Esophagus squamous epithelium (tissue), 5 donors: Measurements from ENCODE around the gene UIMC1. TPM values are rescaled to one million over a fixed set of nuclear protein-coding genes. Genes with fewer than 3 reads are reported as not detected.
A peak's percentile ranks its signal among the peaks of the same experiment; 100 is the strongest.

Experiments used
- DNase-seq: peaks from one replicate; lab custom pipeline; 2025; lab: John Stamatoyannopoulos, UW
- H3K27ac ChIP-seq, 4 donors: fragments of 200-600 bp; sonication (generic); one replicate each; pipeline ENCODE4 v1.5.1; 2016 to 2019; ENCODE audit warnings: mild to moderate bottlenecking in 1 of 4
- H3K27me3 ChIP-seq, 4 donors: fragments of 200-600 bp; sonication (generic); 1 replicate in 3 of 4; 2 replicates in 1 of 4; pipeline versions ENCODE4 v1.5.1 to v1.6.0; 2017 to 2021; ENCODE audit warnings: antibody characterized with exemption in 1 of 4
- H3K36me3 ChIP-seq, 3 donors: fragments of 200-600 bp; sonication (generic); one replicate each; pipeline ENCODE4 v1.5.1; 2016 to 2019
- H3K4me1 ChIP-seq, 3 donors: fragments of 200-600 bp; sonication (generic); one replicate each; pipeline ENCODE4 v1.5.1; 2017 to 2019
- H3K4me3 ChIP-seq, 4 donors: fragments of 200-600 bp; sonication (generic); 1 replicate in 3 of 4; 2 replicates in 1 of 4; pipeline ENCODE4 v1.5.1; 2016 to 2019; ENCODE audit warnings: mild to moderate bottlenecking in 2 of 4, moderate library complexity in 1 of 4
- H3K9me3 ChIP-seq, 3 donors: fragments of 200-600 bp; sonication (generic); one replicate each; pipeline ENCODE4 v1.5.1; 2016 to 2019
- CTCF ChIP-seq, 6 experiments: fragments of 450-650 bp in 4 of 6; fragments of 200-600 bp in 2 of 6; sonication (generic) in 2 of 6; IDR thresholded peaks; one replicate each; pipeline ENCODE4 v1.5.1; 2016 to 2019; ENCODE audit warnings: antibody characterized with exemption in 6 of 6, mild to moderate bottlenecking in 4 of 6, moderate library complexity in 4 of 6
- POLR2A ChIP-seq, 4 donors: fragments of 450-650 bp; IDR thresholded peaks; one replicate each; pipeline ENCODE4 v1.6.1; 2017; ENCODE audit warnings: antibody characterized with exemption in 4 of 4, mild to moderate bottlenecking in 4 of 4, moderate library complexity in 3 of 4
- WGBS, 2 donors: methylation state at CpG; one replicate each; pipeline ENCODE4 v1.1.5; 2018; 5-methylcytosine and 5-hydroxymethylcytosine counted together
- intact Hi-C: fragments of 100-400 bp; cut with DNase I; formaldehyde crosslinking; loops from one replicate; pipeline ENCODE4 v1.15.0; 2022
- total RNA-seq, 4 donors: library from RNA; depleted of rRNA; stranded (reverse); fragments of >200 nt; gene quantifications; one replicate each; pipeline ENCODE4 v1.1.0, GENCODE V29; 2016
- donor health status: DM: yes; HTN: yes; CAD: no.

The UIMC1 gene
- total RNA-seq, 4 donors from 2014 or later, result 10.3 to 38.1 (median 15.6) TPM

GRCh38 chr5:176870110-176870591 is 136.4 kb downstream of the UIMC1 start:
- intact Hi-C loops, result no loop called here
- H3K27me3 ChIP-seq, result peaks cover 0 to 75% (median 0%) of the 10 kb centered on the region in 4 donors
- no peak overlapping the region for H3K27ac ChIP-seq
- no peaks in the 10 kb centered on the region for H3K9me3 ChIP-seq
- H3K36me3 ChIP-seq, result no peaks in the 10 kb centered on the region
- no peaks in the 10 kb centered on the region for H3K4me1 ChIP-seq
- WGBS, 2 donors, result 74% methylated on average over 7 of the region's 17 CpGs; no CpG with 5 or more reads in 1 of the 2 donors
- no peak overlapping the region for H3K4me3 ChIP-seq
- TF ChIP-seq POLR2A (IDR thresholded peaks at IDR 0.05) (no peak), CTCF (IDR thresholded peaks at IDR 0.05) (peak in 1 of 6 experiments; percentile 35)
- no peak for DNase-seq

GRCh38 chr5:176869501-176870109 is 137.0 kb downstream of the UIMC1 start:
- Histone ChIP-seq H3K27me3 (peaks cover 0 to 75% (median 0%) of the 10 kb centered on the region in 4 donors), H3K9me3 (no peaks in the 10 kb centered on the region), H3K4me1 (no peaks in the 10 kb centered on the region), H3K4me3 (no peak overlapping the region), H3K27ac (no peak overlapping the region), H3K36me3 (no peaks in the 10 kb centered on the region)
- no peak for DNase-seq
- intact Hi-C loops, result no loop called here
- TF ChIP-seq CTCF (IDR thresholded peaks at IDR 0.05) (no peak), POLR2A (IDR thresholded peaks at IDR 0.05) (no peak)
- 70 to 80% methylated on average over 4 to 8 of the region's 38 CpGs for WGBS, 2 donors

DNA sequence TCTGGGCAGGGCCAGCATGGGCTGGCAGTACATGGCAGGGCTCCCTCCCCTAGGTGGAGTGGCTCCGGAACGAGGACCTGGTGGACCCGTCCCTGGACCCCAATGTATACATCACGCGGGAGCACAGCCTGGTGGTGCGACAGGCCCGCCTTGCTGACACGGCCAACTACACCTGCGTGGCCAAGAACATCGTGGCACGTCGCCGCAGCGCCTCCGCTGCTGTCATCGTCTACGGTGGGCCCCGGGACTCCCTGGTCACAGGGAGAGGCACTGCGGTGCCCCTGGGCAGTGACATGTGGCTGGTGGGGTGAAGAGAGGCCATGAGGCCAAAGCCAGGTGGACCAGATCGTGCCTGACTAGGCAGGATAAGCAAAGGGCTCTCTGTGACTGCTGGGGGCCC is 137.8 kb downstream of the UIMC1 start:
- no peak overlapping the region for H3K27ac ChIP-seq
- H3K36me3 ChIP-seq, result no peaks in the 10 kb centered on the region
- no peaks in the 10 kb centered on the region for H3K9me3 ChIP-seq
- intact Hi-C loops, result no loop called here
- H3K4me1 ChIP-seq, result no peaks in the 10 kb centered on the region
- H3K4me3 ChIP-seq, result no peak overlapping the region
- TF ChIP-seq CTCF (IDR thresholded peaks at IDR 0.05) (no peak), POLR2A (IDR thresholded peaks at IDR 0.05) (no peak)
- peaks cover 0 to 75% (median 2%) of the 10 kb centered on the region in 4 donors for H3K27me3 ChIP-seq
- 40 to 84% methylated on average over 1 to 5 of the region's 20 CpGs for WGBS, 2 donors
- DNase-seq, result no peak

DNA sequence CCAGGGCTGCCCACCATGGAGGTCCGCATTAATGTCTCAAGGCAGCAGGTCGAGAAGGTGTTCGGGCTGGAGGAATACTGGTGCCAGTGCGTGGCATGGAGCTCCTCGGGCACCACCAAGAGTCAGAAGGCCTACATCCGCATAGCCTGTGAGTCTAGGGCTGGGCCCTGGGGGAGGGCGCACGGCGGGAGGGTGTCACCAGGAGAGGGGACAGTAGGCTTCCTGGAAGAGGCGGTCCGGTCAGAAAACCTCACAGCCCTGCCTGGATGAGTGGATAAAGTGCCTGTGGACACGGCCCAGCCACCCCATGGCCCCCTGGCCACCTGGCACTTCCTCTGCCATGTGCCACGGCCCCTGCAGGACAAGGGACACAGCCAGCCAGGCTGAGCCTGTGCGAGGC is 138.5 kb downstream of the UIMC1 start:
- H3K4me3 ChIP-seq, result no peak overlapping the region
- intact Hi-C loops, result no loop called here
- H3K27me3 ChIP-seq, result peaks cover 0 to 76% (median 2%) of the 10 kb centered on the region in 4 donors
- H3K36me3 ChIP-seq, result no peaks in the 10 kb centered on the region
- DNase-seq, result no peak
- TF ChIP-seq CTCF (IDR thresholded peaks at IDR 0.05) (no peak), POLR2A (IDR thresholded peaks at IDR 0.05) (no peak)
- no peaks in the 10 kb centered on the region for H3K9me3 ChIP-seq
- no peaks in the 10 kb centered on the region for H3K4me1 ChIP-seq
- WGBS, 2 donors, result 81 to 95% methylated on average over 3 of the region's 14 CpGs
- H3K27ac ChIP-seq, result no peak overlapping the region

DNA sequence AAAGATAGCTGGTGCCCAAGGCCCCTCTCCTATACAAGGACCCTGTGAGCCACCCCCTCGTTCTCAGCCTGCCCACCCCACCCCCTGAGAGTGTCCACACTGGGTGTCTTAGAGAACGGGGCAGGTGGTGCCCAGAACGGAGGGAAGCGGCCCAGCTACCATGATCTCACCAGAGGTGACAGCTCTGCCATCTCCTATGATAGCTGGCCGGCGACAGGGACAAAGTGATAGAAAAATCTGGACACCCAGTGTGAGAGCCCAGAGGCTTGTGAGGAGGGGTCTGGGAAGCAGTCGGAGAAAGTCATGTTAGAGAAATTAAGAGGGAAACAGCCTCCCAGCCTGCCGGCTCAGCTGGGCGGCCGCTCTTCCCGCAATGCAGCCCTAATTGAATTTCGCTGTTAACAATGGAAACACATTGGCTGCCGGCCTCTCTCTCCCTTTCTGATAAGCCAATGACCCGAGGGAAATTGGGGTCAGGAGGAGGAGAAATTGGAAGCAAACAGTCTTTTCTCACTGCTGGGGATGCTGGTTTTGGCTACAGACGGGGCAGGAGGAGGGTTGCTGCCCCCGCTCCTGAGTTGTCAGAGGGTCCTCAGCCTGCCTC is 139.8 kb downstream of the UIMC1 start:
- Histone ChIP-seq H3K9me3 (no peaks in the 10 kb centered on the region), H3K36me3 (no peaks in the 10 kb centered on the region), H3K27ac (no peak overlapping the region), H3K27me3 (peaks cover 0 to 89% (median 2%) of the 10 kb centered on the region in 4 donors), H3K4me1 (no peaks in the 10 kb centered on the region), H3K4me3 (no peak overlapping the region)
- DNase-seq, result no peak
- intact Hi-C loops, result no loop called here
- 15 to 16% methylated on average over 12 to 15 of the region's 16 CpGs for WGBS, 2 donors
- no peak for TF ChIP-seq CTCF (IDR thresholded peaks at IDR 0.05)
- TF ChIP-seq POLR2A (IDR thresholded peaks at IDR 0.05), result no peak
